HT1080 (cell line): ENCODE data around the gene VSIG2. TPM values are rescaled to one million over a fixed set of nuclear protein-coding genes. Genes with fewer than 3 reads are reported as not detected.
A peak's percentile ranks its signal among the peaks of the same experiment; 100 is the strongest.

ENCODE experiments used
- DNase-seq: peaks from one replicate; pipeline ENCODE4 v3.0.0-alpha.2; 2015; ENCODE audit warnings: low read depth
- total RNA-seq: library from RNA; depleted of rRNA; stranded (reverse); fragments of >200 nt; shearing (Covaris generic); gene quantifications from 2 replicates; pipeline ENCODE4 v1.2.3, GENCODE V29; 2014; rRNA removed

The VSIG2 gene
- total RNA-seq, 1 experiment from 2014 or later: not detected

- DNase-seq: no peak
Observed at GRCh38 chr11:124724979-124725718, 26.9 kb downstream of the VSIG2 start.

GRCh38 chr11:124722176-124722575 lies 29.9 kb downstream of the VSIG2 start:
- DNase-seq: no peak

- no peak for DNase-seq
Observed at GRCh38 chr11:124719534-124719933, 32.5 kb downstream of the VSIG2 start.

- no peak for DNase-seq
Observed at GRCh38 chr11:124718801-124719200, 33.3 kb downstream of the VSIG2 start.

- DNase-seq: peak; percentile 54
Observed at GRCh38 chr11:124717786-124718651, 34.0 kb downstream of the VSIG2 start.

GRCh38 chr11:124717421-124717785 lies 34.7 kb downstream of the VSIG2 start:
- DNase-seq: no peak

- peak; percentile 67 for DNase-seq
Observed at GRCh38 chr11:124716591-124716990, 35.5 kb downstream of the VSIG2 start.

GRCh38 chr11:124712392-124712791 lies 39.7 kb downstream of the VSIG2 start:
- no peak for DNase-seq

GRCh38 chr11:124707829-124708228 lies 44.2 kb downstream of the VSIG2 start:
- DNase-seq: peak; percentile 27

- no peak for DNase-seq
Observed at GRCh38 chr11:124700028-124700427, 52.0 kb downstream of the VSIG2 start.

- no peak for DNase-seq
Observed at GRCh38 chr11:124699547-124699946, 52.5 kb downstream of the VSIG2 start.

Other genes with a start within 250 kb of the VSIG2 start
- not detected in 2 replicates for gene OR8B12, start 208.6 kb downstream of the VSIG2 start, total RNA-seq
- not detected in 2 replicates for gene OR8A1, start 182.3 kb downstream of the VSIG2 start, total RNA-seq
- gene PANX3, start 140.8 kb downstream of the VSIG2 start, total RNA-seq: not detected in 2 replicates
- 42.9 and 52.7 TPM in 2 replicates for gene TBRG1, start 129.4 kb downstream of the VSIG2 start, total RNA-seq
- 4.3 and 5.5 TPM in 2 replicates for gene SIAE, start 78.5 kb downstream of the VSIG2 start, total RNA-seq
- 17.4 and 17.7 TPM in 2 replicates for gene SPA17, start 78.4 kb downstream of the VSIG2 start, total RNA-seq
- 9.1 and 17.5 TPM in 2 replicates for gene NRGN, start 12.3 kb downstream of the VSIG2 start, total RNA-seq
- gene ESAM, start 10.0 kb upstream of the VSIG2 start, total RNA-seq: 0.43 and 0.66 TPM in 2 replicates
- 13.7 and 14.5 TPM in 2 replicates for gene MSANTD2, start 48.2 kb upstream of the VSIG2 start, total RNA-seq
- 20.5 and 24.5 TPM in 2 replicates for gene ROBO3, start 113.2 kb upstream of the VSIG2 start, total RNA-seq
- 21.1 and 25.0 TPM in 2 replicates for gene ROBO4, start 145.6 kb upstream of the VSIG2 start, total RNA-seq
- 0.05 TPM in 1 of 2 replicates, not detected in the other for gene HEPN1, start 167.0 kb upstream of the VSIG2 start, total RNA-seq
- 0.29 TPM in 1 of 2 replicates, not detected in the other for gene HEPACAM, start 183.8 kb upstream of the VSIG2 start, total RNA-seq
- 7.4 and 8.1 TPM in 2 replicates for gene CCDC15, start 201.9 kb upstream of the VSIG2 start, total RNA-seq